ENCODE measurements around the gene LRRK1. TPM values are rescaled to one million over a fixed set of nuclear protein-coding genes. Genes with fewer than 3 reads are reported as not detected.

The LRRK1 gene
- polyA plus RNA-seq, 1 donor (not counting 4 experiments of a cell fraction or from before 2014, with no cell fraction given): 6.2 TPM

- H3K9ac ChIP-seq (ENCODE audit: control insufficient read depth, extremely low read depth, insufficient read depth, low read length): no peak overlapping the region
- H3K36me3 ChIP-seq (ENCODE audit: control insufficient read depth in 2 of 2, extremely low read depth in 1 of 2, insufficient read depth in 2 of 2, low read length in 2 of 2): peaks cover 9 to 22% of the 10 kb centered on the region in 2 experiments
- H3K79me2 ChIP-seq (ENCODE audit: control insufficient read depth, insufficient read depth, low read length): no peaks in the 10 kb centered on the region
- H3K4me3 ChIP-seq (ENCODE audit: control insufficient read depth in 2 of 3, extremely low read depth in 1 of 3, insufficient read depth in 2 of 3, low read depth in 1 of 3, low read length in 3 of 3): no peak overlapping the region
- no peaks in the 10 kb centered on the region for H3K27me3 ChIP-seq (ENCODE audit: control insufficient read depth, extremely low read depth, insufficient read depth, low read length)
- no peaks in the 10 kb centered on the region for H3K4me1 ChIP-seq (ENCODE audit: control insufficient read depth, extremely low read depth, insufficient read depth, low read length)
- no peaks in the 10 kb centered on the region for H3K9me3 ChIP-seq (ENCODE audit: control insufficient read depth, low read depth, low read length)
- dilution Hi-C loops (cut with MboI; ENCODE audit: extremely low pct_ligation_motif_present, low sequenced_read_pairs): no loop called here
- FAIRE-seq: no peak
- no peaks in the 10 kb centered on the region for H3K9me1 ChIP-seq (ENCODE audit: control insufficient read depth, extremely low read depth, insufficient read depth, low read length)
- no peak overlapping the region for H3K27ac ChIP-seq (ENCODE audit: control insufficient read depth, insufficient read depth, low read length)
- no peaks in the 10 kb centered on the region for H4K20me1 ChIP-seq (ENCODE audit: control insufficient read depth, extremely low read depth, insufficient read depth, low read length)
- no peak for DNase-seq (ENCODE audit: low read depth, low spot score)
- H3K4me2 ChIP-seq (ENCODE audit: control insufficient read depth, extremely low read depth, insufficient read depth, low read depth, low read length): no peak overlapping the region
- TF ChIP-seq EZH2 (IDR thresholded peaks at IDR 0.05; ENCODE audit: low read length): no peak
- TF ChIP-seq CTCF (optimal IDR thresholded peaks at IDR 0.05 in 1 of 3, IDR thresholded peaks at IDR 0.05 in 1 of 3, conservative IDR thresholded peaks at IDR 0.05 in 1 of 3; ENCODE audit: extremely low read depth in 1 of 3, insufficient read depth in 2 of 3, low read length in 3 of 3): peak in 1 of 3 experiments; percentile 10
- no peak overlapping the region for H2AFZ ChIP-seq (ENCODE audit: control insufficient read depth, low read length)
Observed at GRCh38 chr15:101056366-101057334, 137.5 kb downstream of the LRRK1 start.

GRCh38 chr15:101057841-101058407 is 138.8 kb downstream of the LRRK1 start:
- Histone ChIP-seq H2AFZ (ENCODE audit: control insufficient read depth, low read length) (no peak overlapping the region), H3K9me3 (ENCODE audit: control insufficient read depth, low read depth, low read length) (no peaks in the 10 kb centered on the region), H3K36me3 (ENCODE audit: control insufficient read depth in 2 of 2, extremely low read depth in 1 of 2, insufficient read depth in 2 of 2, low read length in 2 of 2) (peaks cover 9 to 21% of the 10 kb centered on the region in 2 experiments), H3K4me2 (ENCODE audit: control insufficient read depth, extremely low read depth, insufficient read depth, low read depth, low read length) (no peak overlapping the region), H3K9ac (ENCODE audit: control insufficient read depth, extremely low read depth, insufficient read depth, low read length) (no peak overlapping the region), H3K4me1 (ENCODE audit: control insufficient read depth, extremely low read depth, insufficient read depth, low read length) (no peaks in the 10 kb centered on the region), H3K4me3 (ENCODE audit: control insufficient read depth in 2 of 3, extremely low read depth in 1 of 3, insufficient read depth in 2 of 3, low read depth in 1 of 3, low read length in 3 of 3) (no peak overlapping the region), H3K9me1 (ENCODE audit: control insufficient read depth, extremely low read depth, insufficient read depth, low read length) (no peaks in the 10 kb centered on the region), H3K79me2 (ENCODE audit: control insufficient read depth, insufficient read depth, low read length) (no peaks in the 10 kb centered on the region), H3K27me3 (ENCODE audit: control insufficient read depth, extremely low read depth, insufficient read depth, low read length) (no peaks in the 10 kb centered on the region), H4K20me1 (ENCODE audit: control insufficient read depth, extremely low read depth, insufficient read depth, low read length) (no peaks in the 10 kb centered on the region), H3K27ac (ENCODE audit: control insufficient read depth, insufficient read depth, low read length) (no peak overlapping the region)
- FAIRE-seq (no peak), DNase-seq (ENCODE audit: low read depth, low spot score) (no peak)
- TF ChIP-seq EZH2 (IDR thresholded peaks at IDR 0.05; ENCODE audit: low read length) (no peak), CTCF (optimal IDR thresholded peaks at IDR 0.05 in 1 of 3, IDR thresholded peaks at IDR 0.05 in 1 of 3, conservative IDR thresholded peaks at IDR 0.05 in 1 of 3; ENCODE audit: extremely low read depth in 1 of 3, insufficient read depth in 2 of 3, low read length in 3 of 3) (no peak)
- dilution Hi-C loops (cut with MboI; ENCODE audit: extremely low pct_ligation_motif_present, low sequenced_read_pairs): no loop called here
